Activated CD4-positive, alpha-beta T cell treated with anti-CD3 and anti-CD28 coated beads, Interleukin-2, Interleukin-4, amounts not matched to agents 100 ng/mL and 50 ng/mL, durations not matched to agents 16 hours and 8 hours (primary cell): ENCODE results near the gene METRN.

ENCODE experiments used
- DNase-seq: peaks from one replicate; pipeline ENCODE4 v3.0.0-alpha.2; 2020; ENCODE audit warnings: low spot score

METRN gene

DNA sequence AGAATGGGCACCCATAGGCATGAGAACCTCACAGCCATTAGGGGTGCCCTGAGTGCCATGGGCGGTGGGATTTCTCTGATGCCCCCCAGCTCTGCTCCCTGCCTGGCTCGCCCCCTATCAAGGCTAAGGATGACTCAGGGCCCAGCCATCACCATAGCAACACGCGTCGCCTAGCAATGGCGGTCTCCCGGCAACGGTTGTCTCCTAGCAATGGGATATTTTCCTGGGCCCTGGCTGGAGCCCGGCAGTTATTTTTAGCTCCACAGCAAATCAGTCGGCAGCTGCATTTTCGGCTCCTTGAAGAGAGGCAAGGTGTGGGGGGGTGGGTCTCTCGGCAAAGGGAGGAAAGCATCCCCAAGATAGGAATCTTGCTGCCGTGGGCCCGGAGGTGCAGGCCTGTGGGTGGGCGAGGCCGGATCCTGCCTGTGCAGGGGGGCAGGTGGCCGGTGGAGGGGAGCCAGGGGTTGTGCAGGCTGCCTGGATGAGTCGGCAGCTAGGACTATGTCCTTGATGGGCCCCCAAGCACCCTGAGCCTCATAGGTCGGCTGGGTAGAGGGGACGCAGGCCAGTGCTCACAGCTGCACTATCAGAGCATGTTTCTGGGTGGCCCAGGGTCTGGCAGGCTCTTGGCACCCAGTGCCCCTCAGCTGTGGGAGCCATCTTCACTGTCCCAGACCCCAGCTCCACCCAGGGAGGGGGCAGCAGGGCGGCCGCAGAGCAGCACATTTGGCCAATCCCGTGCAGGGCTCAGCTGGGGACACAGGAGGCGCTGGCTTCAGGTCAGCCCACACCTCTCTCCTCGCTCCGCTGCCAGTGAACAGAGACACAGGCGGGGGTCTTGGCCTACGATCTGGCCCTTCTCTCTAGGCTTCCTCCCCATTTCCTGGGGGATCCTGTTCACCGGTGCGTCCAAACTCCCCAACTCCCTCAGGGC, 5.1 kb upstream of the METRN start:
- DNase-seq: no peak

- no peak for DNase-seq
Observed at GRCh38 chr16:710500-711075, 4.3 kb upstream of the METRN start.

- DNase-seq: no peak
Observed at GRCh38 chr16:711084-711483, 3.8 kb upstream of the METRN start.

- peak; percentile 75 for DNase-seq
Observed at GRCh38 chr16:711548-712320, 3.2 kb upstream of the METRN start.

DNA sequence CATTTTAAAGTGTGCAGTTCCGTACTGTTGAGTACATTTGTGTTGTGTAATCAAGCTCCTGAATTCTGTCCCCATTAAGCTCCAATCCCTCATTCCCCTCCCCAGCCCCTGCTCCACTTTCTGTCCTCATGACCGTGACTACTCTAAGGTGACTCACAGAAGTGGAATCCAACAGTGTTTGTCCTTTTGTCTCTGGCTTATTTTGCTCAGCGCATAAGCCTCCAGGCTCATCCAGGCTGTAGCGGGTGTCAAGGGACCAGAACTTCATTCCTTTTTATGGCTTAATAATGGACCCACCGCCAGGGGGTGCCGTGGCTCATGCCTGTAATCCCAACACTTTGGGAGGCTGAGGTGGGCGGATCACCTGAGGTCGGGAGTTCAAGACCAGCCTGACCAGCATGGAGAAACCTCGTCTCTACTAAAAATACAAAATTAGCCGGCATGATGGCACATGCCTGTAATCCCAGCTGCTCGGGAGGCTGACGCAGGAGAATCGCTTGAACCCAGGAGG, 2.1 kb upstream of the METRN start:
- peak; percentile 53 for DNase-seq

DNA sequence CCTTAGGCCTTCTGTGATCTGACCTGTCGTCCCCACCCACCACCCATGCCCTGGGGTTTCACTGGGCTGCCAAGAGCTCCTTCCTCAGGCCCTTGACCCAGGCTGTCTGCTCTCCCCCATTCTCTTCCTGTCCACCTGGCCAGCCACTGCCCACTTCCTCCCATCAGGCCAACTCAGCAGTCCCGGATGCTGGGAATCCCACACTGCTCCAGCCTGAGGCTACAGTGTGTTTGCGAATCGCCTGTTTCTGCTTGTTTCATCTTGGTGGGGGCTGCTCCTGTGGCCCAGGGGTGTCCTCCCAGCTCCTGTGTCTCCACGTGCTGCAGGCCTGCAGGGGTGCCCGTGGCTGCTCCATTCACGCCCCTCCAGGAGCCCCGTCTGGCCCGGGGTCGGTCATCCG, 839 bp upstream of the METRN start:
- DNase-seq: no peak

DNA sequence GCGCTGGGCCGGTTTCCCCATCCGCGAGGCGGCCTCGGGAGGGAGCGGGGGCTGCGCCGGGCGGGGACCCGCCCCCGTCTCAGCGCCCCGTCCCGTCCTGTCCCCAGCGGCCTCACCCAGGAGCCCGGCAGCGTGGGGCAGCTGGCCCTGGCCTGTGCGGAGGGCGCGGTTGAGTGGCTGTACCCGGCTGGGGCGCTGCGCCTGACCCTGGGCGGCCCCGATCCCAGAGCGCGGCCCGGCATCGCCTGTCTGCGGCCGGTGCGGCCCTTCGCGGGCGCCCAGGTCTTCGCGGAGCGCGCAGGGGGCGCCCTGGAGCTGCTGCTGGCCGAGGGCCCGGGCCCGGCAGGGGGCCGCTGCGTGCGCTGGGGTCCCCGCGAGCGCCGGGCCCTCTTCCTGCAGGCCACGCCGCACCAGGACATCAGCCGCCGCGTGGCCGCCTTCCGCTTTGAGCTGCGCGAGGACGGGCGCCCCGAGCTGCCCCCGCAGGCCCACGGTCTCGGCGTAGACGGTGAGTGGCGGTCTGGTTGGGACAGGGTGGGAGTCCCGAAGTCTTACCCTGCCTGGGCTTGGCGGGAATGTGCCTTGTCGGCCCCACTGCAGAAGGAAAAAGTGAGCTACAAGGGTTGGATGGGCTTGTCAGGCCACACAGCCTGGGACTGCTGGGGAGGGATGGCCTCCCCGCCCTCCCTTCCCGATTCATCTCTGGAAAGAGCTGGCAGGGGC, 720 bp downstream of the METRN start:
- no peak for DNase-seq

DNA sequence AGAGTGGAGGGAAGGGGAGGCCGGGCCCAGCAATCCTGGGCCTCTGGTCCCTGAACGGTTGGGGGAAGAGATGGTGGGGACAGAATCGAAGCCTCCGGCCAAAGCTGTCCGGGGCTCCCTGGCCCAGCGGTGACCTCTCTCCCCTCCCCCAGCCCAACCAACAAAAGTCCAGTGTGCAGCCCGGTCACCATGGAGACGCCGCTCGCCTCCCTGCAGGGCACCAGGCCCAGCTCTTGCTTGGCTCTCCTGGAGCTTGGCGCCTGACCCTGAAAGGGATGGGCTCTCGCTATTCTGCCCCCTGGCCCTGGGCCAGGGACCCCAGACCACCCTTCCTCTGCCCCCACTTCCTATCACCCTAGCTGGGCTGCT, 1.3 kb downstream of the METRN start:
- no peak for DNase-seq

GRCh38 chr16:716768-717325, 1.9 kb downstream of the METRN start:
- DNase-seq: no peak

- DNase-seq: no peak
Observed at GRCh38 chr16:717450-718245, 2.7 kb downstream of the METRN start.

- DNase-seq: no peak
Observed at GRCh38 chr16:718389-718788, 3.5 kb downstream of the METRN start.

DNA sequence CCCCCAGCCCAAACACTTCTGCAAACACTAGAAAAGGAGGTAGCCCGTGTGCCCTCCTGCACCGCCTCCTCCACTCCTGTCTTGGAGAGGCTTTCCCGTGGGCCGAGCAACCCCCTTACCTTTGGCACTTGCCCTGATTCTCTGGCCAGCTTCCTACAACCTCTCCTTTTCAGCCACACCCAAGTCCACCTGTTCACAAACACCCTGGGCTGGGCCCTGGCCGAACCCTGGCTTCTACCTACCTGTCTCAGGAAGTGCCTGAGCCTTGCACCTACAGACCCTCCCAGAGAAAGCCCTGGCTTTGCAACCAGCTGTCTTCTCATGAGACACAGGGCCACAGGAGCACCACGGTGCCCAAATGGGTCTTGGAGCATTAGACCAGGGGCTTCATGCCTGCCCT, 4.0 kb downstream of the METRN start:
- no peak for DNase-seq

GRCh38 chr16:719815-720446, 5.0 kb downstream of the METRN start:
- DNase-seq: no peak

DNA sequence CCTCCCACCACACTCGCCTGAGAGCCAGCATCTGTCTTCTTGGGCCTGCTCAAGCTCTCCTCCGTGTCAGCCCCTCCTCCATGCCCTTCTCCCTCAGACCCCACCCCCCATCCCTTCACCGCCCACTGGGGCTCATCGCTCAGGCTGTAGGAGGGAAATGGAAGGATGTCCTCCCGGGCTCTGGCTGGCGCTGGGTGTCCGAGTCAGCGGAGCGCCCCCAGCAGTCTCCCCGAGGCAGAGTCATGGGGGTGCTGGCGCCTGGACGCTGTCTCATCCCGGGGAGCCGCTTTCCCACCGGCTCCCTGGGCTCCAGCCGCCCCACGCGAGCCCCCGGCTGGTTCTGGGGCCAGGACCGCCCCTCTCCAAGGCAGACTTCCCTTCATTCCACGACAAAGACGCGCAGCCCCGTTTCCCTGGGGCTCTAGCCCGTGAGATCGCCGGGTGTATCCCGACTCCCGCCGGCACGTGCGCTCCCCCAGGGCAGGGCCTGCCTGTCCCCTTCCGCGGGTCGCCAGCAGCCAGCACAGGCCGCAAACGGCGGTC, 5.6 kb downstream of the METRN start:
- peak; percentile 56 for DNase-seq

GRCh38 chr16:720990-721764, 6.3 kb downstream of the METRN start, which contains the start of gene ANTKMT:
TSS of gene ANTKMT (plus strand) at chr16:721146. CDS start at chr16:721275, 129 bp downstream.
- peak; percentile 81 for DNase-seq

DNA sequence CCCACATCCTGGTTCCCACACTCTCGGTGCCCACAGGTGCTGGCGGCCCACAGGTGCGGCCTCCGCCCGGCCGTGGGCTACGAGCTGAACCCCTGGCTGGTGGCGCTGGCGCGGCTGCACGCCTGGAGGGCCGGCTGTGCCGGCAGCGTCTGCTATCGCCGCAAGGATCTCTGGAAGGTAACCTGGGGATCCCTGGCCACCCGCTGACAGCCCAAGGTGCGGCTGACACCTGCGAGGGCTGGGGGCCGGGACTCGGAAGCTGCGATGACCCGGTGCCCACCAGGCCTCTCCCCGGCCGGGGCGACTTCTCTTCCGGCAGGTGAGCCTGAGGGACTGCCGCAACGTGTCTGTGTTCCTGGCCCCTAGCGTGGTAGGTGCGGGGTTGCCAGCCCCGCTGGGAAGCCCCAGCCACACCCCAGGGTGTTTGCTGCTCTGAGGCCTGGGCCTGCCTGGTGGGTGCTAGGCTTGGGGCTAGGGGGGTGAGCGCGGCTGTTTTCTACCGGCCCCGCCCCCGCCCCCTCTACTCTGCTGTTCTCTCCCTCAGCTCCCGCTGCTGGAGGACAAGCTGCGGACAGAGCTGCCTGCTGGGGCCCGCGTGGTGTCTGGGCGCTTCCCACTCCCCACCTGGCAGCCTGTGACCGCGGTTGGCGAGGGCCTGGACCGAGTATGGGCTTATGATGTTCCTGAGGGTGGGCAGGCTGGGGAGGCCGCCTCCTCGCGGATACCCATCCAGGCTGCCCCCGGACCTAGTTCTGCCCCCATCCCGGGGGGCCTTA, 7.0 kb downstream of the METRN start:
- no peak for DNase-seq

DNA sequence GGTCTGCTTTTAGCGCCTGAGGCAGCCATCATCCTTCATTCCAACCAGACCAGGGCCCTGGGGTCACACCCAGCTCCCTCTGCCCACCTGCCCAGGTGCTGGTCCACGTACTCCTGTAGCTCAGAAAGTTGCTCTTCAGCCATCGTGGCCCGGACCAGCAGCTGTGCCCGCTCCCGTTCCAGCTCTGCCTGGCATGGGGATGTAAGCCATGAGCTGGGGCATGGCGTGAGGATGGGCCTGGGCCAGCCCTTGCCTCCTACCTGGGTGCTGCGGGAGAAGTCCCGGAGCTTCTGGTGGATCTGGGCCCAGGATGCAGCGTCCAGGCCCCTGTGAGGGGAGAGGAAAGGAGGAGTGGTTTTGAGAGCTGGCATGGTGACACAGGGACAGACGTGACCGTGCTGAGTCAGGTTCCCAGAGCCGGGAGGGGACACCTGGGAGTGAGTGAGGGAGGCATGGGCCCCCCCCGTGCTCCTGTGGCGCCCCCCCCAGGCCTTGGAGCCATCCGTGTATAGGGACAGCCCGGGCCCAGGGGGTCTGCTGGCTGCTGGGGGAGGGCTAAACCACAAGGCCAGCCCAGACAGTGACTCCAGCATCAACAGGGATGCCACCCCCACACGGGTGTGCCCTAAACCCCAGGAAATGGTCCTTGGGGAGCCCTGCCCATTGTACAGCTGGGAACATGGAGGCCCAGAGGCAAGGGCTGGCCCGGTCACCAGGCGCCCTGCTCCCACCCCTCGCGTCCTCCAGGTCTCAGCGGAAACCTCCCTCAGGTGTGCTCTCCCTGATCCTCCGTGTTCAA, 8.1 kb downstream of the METRN start:
- no peak for DNase-seq

GRCh38 chr16:723695-724094, 8.8 kb downstream of the METRN start:
- no peak for DNase-seq
